ENCODE data around the gene SLC5A11. TPM values are rescaled to one million over a fixed set of nuclear protein-coding genes. Genes with fewer than 3 reads are reported as not detected.

The SLC5A11 gene
- polyA plus RNA-seq, 2 of the 4 experiments (the other 2 are of a cell fraction): 0.40 to 0.43 TPM

- Histone ChIP-seq H3K9me3 (peaks cover 10% of the 10 kb centered on the region; the same call in 2 of the 3 replicates), H3K4me1 (peaks cover 10% of the 10 kb centered on the region), H3K4me3 (no peak overlapping the region), H3K4me2 (no peak overlapping the region), H3K27ac (no peak overlapping the region)
- TF ChIP-seq, protein P1, sequence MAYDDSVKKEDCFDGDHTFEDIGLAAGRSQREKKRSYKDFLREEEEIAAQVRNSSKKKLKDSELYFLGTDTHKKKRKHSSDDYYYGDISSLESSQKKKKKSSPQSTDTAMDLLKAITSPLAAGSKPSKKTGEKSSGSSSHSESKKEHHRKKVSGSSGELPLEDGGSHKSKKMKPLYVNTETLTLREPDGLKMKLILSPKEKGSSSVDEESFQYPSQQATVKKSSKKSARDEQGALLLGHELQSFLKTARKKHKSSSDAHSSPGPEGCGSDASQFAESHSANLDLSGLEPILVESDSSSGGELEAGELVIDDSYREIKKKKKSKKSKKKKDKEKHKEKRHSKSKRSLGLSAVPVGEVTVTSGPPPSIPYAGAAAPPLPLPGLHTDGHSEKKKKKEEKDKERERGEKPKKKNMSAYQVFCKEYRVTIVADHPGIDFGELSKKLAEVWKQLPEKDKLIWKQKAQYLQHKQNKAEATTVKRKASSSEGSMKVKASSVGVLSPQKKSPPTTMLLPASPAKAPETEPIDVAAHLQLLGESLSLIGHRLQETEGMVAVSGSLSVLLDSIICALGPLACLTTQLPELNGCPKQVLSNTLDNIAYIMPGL (CRISPR knock-in tag; IDR thresholded peaks at IDR 0.05; ENCODE audit: borderline replicate concordance): no peak
- TF ChIP-seq FOSB (CRISPR knock-in tag; IDR thresholded peaks at IDR 0.05) (no peak), RNF2 (IDR thresholded peaks at IDR 0.05; ENCODE audit: borderline replicate concordance, low read depth) (no peak), JUN (IDR thresholded peaks at IDR 0.05) (no peak), MAFK (IDR thresholded peaks at IDR 0.05; ENCODE audit: partially characterized antibody) (no peak), RARB (CRISPR knock-in tag; IDR thresholded peaks at IDR 0.05) (no peak), ZSCAN20 (CRISPR knock-in tag; IDR thresholded peaks at IDR 0.05) (no peak), RFX5 (IDR thresholded peaks at IDR 0.05) (no peak), REST (IDR thresholded peaks at IDR 0.05) (no peak), MAZ (IDR thresholded peaks at IDR 0.05; ENCODE audit: borderline replicate concordance, low read depth, low read length) (no peak), PBX3 (IDR thresholded peaks at IDR 0.05) (no peak), ESRRA (IDR thresholded peaks at IDR 0.05; ENCODE audit: borderline replicate concordance, low read length) (no peak), RAD21 (conservative IDR thresholded peaks at IDR 0.05 in 1 of 2, IDR thresholded peaks at IDR 0.05 in 1 of 2) (no peak), ELK1 (IDR thresholded peaks at IDR 0.05; ENCODE audit: low read depth, low read length) (no peak), CEBPB (IDR thresholded peaks at IDR 0.05) (no peak), HOXA7 (CRISPR knock-in tag; IDR thresholded peaks at IDR 0.05) (no peak)
- TF ChIP-seq, protein P2, sequence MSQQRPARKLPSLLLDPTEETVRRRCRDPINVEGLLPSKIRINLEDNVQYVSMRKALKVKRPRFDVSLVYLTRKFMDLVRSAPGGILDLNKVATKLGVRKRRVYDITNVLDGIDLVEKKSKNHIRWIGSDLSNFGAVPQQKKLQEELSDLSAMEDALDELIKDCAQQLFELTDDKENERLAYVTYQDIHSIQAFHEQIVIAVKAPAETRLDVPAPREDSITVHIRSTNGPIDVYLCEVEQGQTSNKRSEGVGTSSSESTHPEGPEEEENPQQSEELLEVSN (IDR thresholded peaks at IDR 0.05; ENCODE audit: borderline replicate concordance, low read depth): no peak
- TF ChIP-seq, protein P3, sequence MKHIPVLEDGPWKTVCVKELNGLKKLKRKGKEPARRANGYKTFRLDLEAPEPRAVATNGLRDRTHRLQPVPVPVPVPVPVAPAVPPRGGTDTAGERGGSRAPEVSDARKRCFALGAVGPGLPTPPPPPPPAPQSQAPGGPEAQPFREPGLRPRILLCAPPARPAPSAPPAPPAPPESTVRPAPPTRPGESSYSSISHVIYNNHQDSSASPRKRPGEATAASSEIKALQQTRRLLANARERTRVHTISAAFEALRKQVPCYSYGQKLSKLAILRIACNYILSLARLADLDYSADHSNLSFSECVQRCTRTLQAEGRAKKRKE (CRISPR knock-in tag; IDR thresholded peaks at IDR 0.05; ENCODE audit: low read depth): no peak
- ATAC-seq (no peak), DNase-seq (ENCODE audit: low read depth in 1 of 2, low spot score in 1 of 2) (no peak), FAIRE-seq (no peak)
- CTCF ChIA-PET: interaction anchor here (1.4 kb wide), 1 partner anchor 43 kb away, joined by 4 read pairs; no protein-coding TSS in a partner anchor
- WGBS (ENCODE audit: missing lambda C conversion rate): 88% methylated on average over 3 of the region's 3 CpGs
- POLR2A ChIA-PET: no interaction called here
Measured at GRCh38 chr16:24863582-24864437, 18.0 kb downstream of the SLC5A11 start.

All from A549 (cell line).